ENCODE measurements around the gene FLNB.

Gene FLNB

GRCh38 chr3:58169371-58169770, 161.1 kb downstream of the FLNB start:
- DNase-seq, result no peak

GRCh38 chr3:58170376-58170775, 162.2 kb downstream of the FLNB start:
- DNase-seq, result no peak

- no peak for DNase-seq
Measured at GRCh38 chr3:58171126-58171525, 162.9 kb downstream of the FLNB start.

GRCh38 chr3:58173029-58173668, 164.9 kb downstream of the FLNB start:
- no peak for DNase-seq

GRCh38 chr3:58173669-58174398, 165.6 kb downstream of the FLNB start:
- DNase-seq, result no peak

GRCh38 chr3:58175187-58175436, 166.9 kb downstream of the FLNB start:
- DNase-seq, result no peak

- no peak for DNase-seq
Measured at GRCh38 chr3:58175437-58176184, 167.4 kb downstream of the FLNB start.

GRCh38 chr3:58176185-58176530, 167.9 kb downstream of the FLNB start:
- no peak for DNase-seq

- DNase-seq, result no peak
Measured at GRCh38 chr3:58176827-58177489, 168.7 kb downstream of the FLNB start.

- DNase-seq, result peak; percentile 37 to 39
Measured at GRCh38 chr3:58177747-58178527, 169.7 kb downstream of the FLNB start.

GRCh38 chr3:58178528-58179234, 170.5 kb downstream of the FLNB start:
- DNase-seq, result no peak

GRCh38 chr3:58179235-58180098, 171.2 kb downstream of the FLNB start:
- DNase-seq, result no peak

GRCh38 chr3:58180099-58180880, 172.1 kb downstream of the FLNB start:
- DNase-seq, result no peak

GRCh38 chr3:58180940-58181587, 172.8 kb downstream of the FLNB start:
- no peak for DNase-seq

- DNase-seq, result no peak
Measured at GRCh38 chr3:58183221-58183620, 175.0 kb downstream of the FLNB start.

- no peak for DNase-seq
Measured at GRCh38 chr3:58183891-58184290, 175.7 kb downstream of the FLNB start.

- no peak for DNase-seq
Measured at GRCh38 chr3:58184309-58184981, 176.2 kb downstream of the FLNB start.

GRCh38 chr3:58184982-58185360, 176.7 kb downstream of the FLNB start:
- DNase-seq, result no peak

- DNase-seq, result no peak
Measured at GRCh38 chr3:58188173-58188564, 179.9 kb downstream of the FLNB start.
